Neural cell (in vitro differentiated cells): ENCODE data around the gene SPG11. TPM values are rescaled to one million over a fixed set of nuclear protein-coding genes. Genes with fewer than 3 reads are reported as not detected.

Experiments
- H2AFZ ChIP-seq: fragments of 200-600, 300-800 bp; sonication (generic), shearing (Covaris generic); 2 replicates; pipeline ENCODE4 v1.6.0; 2014; ENCODE audit warnings: low read depth, mild to moderate bottlenecking, antibody characterized with exemption, low read length, moderate library complexity
- H3F3A ChIP-seq: fragments of 200-600 bp; shearing (Covaris generic); 2 replicates; pipeline ENCODE4 v1.6.1; 2016; ENCODE audit warnings: mild to moderate bottlenecking, moderate library complexity, mixed read lengths, antibody characterized with exemption, low read length; ENCODE audit not compliant: insufficient read depth, poor library complexity, severe bottlenecking
- H3K27ac ChIP-seq: fragments of 200-600, 300-800 bp; sonication (generic), shearing (Covaris generic); 2 replicates; pipeline ENCODE4 v1.5.1; 2014; ENCODE audit warnings: mild to moderate bottlenecking, low read length, moderate library complexity
- H3K27me3 ChIP-seq: fragments of 300-800, 200-600 bp; sonication (generic), shearing (Covaris generic); 2 replicates; pipeline ENCODE4 v1.6.0; 2014; ENCODE audit warnings: mild to moderate bottlenecking, low read depth, low read length, moderate library complexity; ENCODE audit not compliant: insufficient read depth
- H3K36me3 ChIP-seq: fragments of 300-800, 200-600 bp; sonication (generic), shearing (Covaris generic); 2 replicates; pipeline ENCODE4 v1.5.1; 2014; ENCODE audit warnings: mild to moderate bottlenecking, antibody characterized with exemption, low read length, moderate library complexity; ENCODE audit not compliant: insufficient read depth
- H3K4me2 ChIP-seq: fragments of 300-800, 200-600 bp; sonication (generic), shearing (Covaris generic); 2 replicates; pipeline ENCODE4 v1.6.0; 2014; ENCODE audit warnings: mild to moderate bottlenecking, low read length
- H3K4me3 ChIP-seq: fragments of 300-800, 200-600 bp; sonication (generic), shearing (Covaris generic); 2 replicates; pipeline ENCODE4 v1.5.1; 2014; ENCODE audit warnings: mild to moderate bottlenecking, low read length, moderate library complexity
- H3K79me2 ChIP-seq: fragments of 200-600 bp; shearing (Covaris generic); replicated peaks from 2 replicates; pipeline ENCODE4 v1.6.0; 2014; ENCODE audit warnings: mild to moderate bottlenecking, low read length, moderate library complexity; ENCODE audit not compliant: insufficient read depth
- H3K9ac ChIP-seq: fragments of 300-800, 200-600 bp; sonication (generic), shearing (Covaris generic); 2 replicates; pipeline ENCODE4 v1.6.1; 2016; ENCODE audit warnings: mild to moderate bottlenecking, low read length, mixed read lengths
- H3K9me2 ChIP-seq: fragments of 200-600 bp; shearing (Covaris generic); 2 replicates; pipeline ENCODE4 v1.6.1; 2016; ENCODE audit warnings: mild to moderate bottlenecking, low read length, mixed read lengths; ENCODE audit not compliant: insufficient read depth
- H3K9me3 ChIP-seq: fragments of 200-600, 300-800 bp; sonication (generic), shearing (Covaris generic); 2 replicates; pipeline ENCODE4 v1.6.1; 2016; ENCODE audit warnings: mild to moderate bottlenecking, mixed run types, low read length, moderate library complexity, mixed read lengths
- H4K20me1 ChIP-seq: fragments of 200-600 bp; shearing (Covaris generic); 2 replicates; pipeline ENCODE4 v1.6.1; 2016; ENCODE audit warnings: mild to moderate bottlenecking, mixed run types; ENCODE audit not compliant: insufficient read depth
- CTCF ChIP-seq: fragments of 450-650 bp; IDR thresholded peaks from 2 replicates; pipeline ENCODE4 v1.5.1; 2014; ENCODE audit warnings: antibody characterized with exemption, mild to moderate bottlenecking, moderate library complexity; ENCODE audit not compliant: poor library complexity, severe bottlenecking
- EP300 ChIP-seq: fragments of 450-650 bp; conservative IDR thresholded peaks from 2 replicates; pipeline ENCODE4 v1.6.1; 2014; ENCODE audit warnings: antibody characterized with exemption, mild to moderate bottlenecking, moderate library complexity; ENCODE audit not compliant: poor library complexity, severe bottlenecking
- EZH2 ChIP-seq: fragments of 200-600, 300-800 bp; shearing (Covaris generic), sonication (generic); IDR thresholded peaks from 2 replicates; pipeline ENCODE4 v1.6.1; 2014; ENCODE audit warnings: antibody characterized with exemption, low read length, borderline replicate concordance, mild to moderate bottlenecking; ENCODE audit not compliant: insufficient read depth, poor library complexity, severe bottlenecking
- MXI1 ChIP-seq: fragments of 450-650 bp; conservative IDR thresholded peaks from 2 replicates; pipeline ENCODE4 v1.6.1; 2014; ENCODE audit warnings: antibody characterized with exemption, mild to moderate bottlenecking; ENCODE audit not compliant: poor library complexity, severe bottlenecking
- POLR2AphosphoS5 ChIP-seq: IDR thresholded peaks from 2 replicates; pipeline ENCODE4 v1.6.1; 2012
- RAD21 ChIP-seq: fragments of 450-650 bp; conservative IDR thresholded peaks from 2 replicates; pipeline ENCODE4 v1.6.1; 2014; ENCODE audit warnings: antibody characterized with exemption, mild to moderate bottlenecking, moderate library complexity
- REST ChIP-seq: IDR thresholded peaks from 2 replicates; pipeline ENCODE4 v1.6.1; 2012; ENCODE audit warnings: borderline replicate concordance
- SMC3 ChIP-seq: fragments of 450-650 bp; conservative IDR thresholded peaks from 2 replicates; pipeline ENCODE4 v1.6.1; 2014; ENCODE audit warnings: antibody characterized with exemption, mild to moderate bottlenecking, moderate library complexity; ENCODE audit not compliant: poor library complexity
- TAF1 ChIP-seq: IDR thresholded peaks from 2 replicates; pipeline ENCODE4 v1.6.1; 2012; ENCODE audit warnings: low read depth
- polyA plus RNA-seq: library from polyadenylated mRNA; depleted of rRNA; stranded (reverse); fragments of >200 nt; gene quantifications from 2 replicates; pipeline ENCODE4 v1.2.3, GENCODE V29; 2014

The SPG11 gene
- polyA plus RNA-seq, 1 donor from 2014 or later = 52.2 TPM

GRCh38 chr15:44661576-44661975 lies 1.9 kb downstream of the SPG11 start:
- no peak overlapping the region for H3K9ac ChIP-seq
- no peaks in the 10 kb centered on the region for H3K27me3 ChIP-seq
- no peaks in the 10 kb centered on the region for H3K9me2 ChIP-seq

GRCh38 chr15:44659056-44659455 lies 4.4 kb downstream of the SPG11 start:
- H3K36me3 ChIP-seq = no peaks in the 10 kb centered on the region
- H3K27me3 ChIP-seq = no peaks in the 10 kb centered on the region
- no peak overlapping the region for H2AFZ ChIP-seq
- no peak overlapping the region for H3K4me3 ChIP-seq
- H3K4me2 ChIP-seq = no peak overlapping the region
- no peak overlapping the region for H3K9ac ChIP-seq
- no peaks in the 10 kb centered on the region for H3K9me2 ChIP-seq
- H3K27ac ChIP-seq = no peak overlapping the region
- no peaks in the 10 kb centered on the region for H3F3A ChIP-seq
- no peaks in the 10 kb centered on the region for H4K20me1 ChIP-seq
- H3K79me2 ChIP-seq = peaks cover 20% of the 10 kb centered on the region
- no peaks in the 10 kb centered on the region for H3K9me3 ChIP-seq
- TF ChIP-seq TAF1 (no peak), REST (no peak), MXI1 (no peak), CTCF (no peak), SMC3 (no peak), POLR2AphosphoS5 (no peak), RAD21 (no peak), EP300 (no peak), EZH2 (no peak)

More at GRCh38 chr15:44661576-44661975, 1.9 kb downstream of the SPG11 start:
- H2AFZ ChIP-seq = no peak overlapping the region
- H3K4me2 ChIP-seq = peak overlapping the region; percentile 26
- no peak overlapping the region for H3K27ac ChIP-seq
- peak overlapping the region; percentile 97 for H3K4me3 ChIP-seq
- H4K20me1 ChIP-seq = no peaks in the 10 kb centered on the region
- H3F3A ChIP-seq = no peaks in the 10 kb centered on the region
- H3K36me3 ChIP-seq = no peaks in the 10 kb centered on the region
- H3K9me3 ChIP-seq = no peaks in the 10 kb centered on the region
- peaks cover 20% of the 10 kb centered on the region for H3K79me2 ChIP-seq
- no peak for TF ChIP-seq RAD21
- no peak for TF ChIP-seq TAF1
- TF ChIP-seq POLR2AphosphoS5 = no peak

- Histone ChIP-seq H3K9me3 (no peaks in the 10 kb centered on the region), H3K36me3 (no peaks in the 10 kb centered on the region), H3K4me2 (no peak overlapping the region), H3K4me3 (no peak overlapping the region), H3K27me3 (no peaks in the 10 kb centered on the region), H4K20me1 (no peaks in the 10 kb centered on the region), H3K9me2 (no peaks in the 10 kb centered on the region), H2AFZ (no peak overlapping the region), H3K79me2 (peaks cover 16% of the 10 kb centered on the region), H3F3A (no peaks in the 10 kb centered on the region), H3K27ac (no peak overlapping the region), H3K9ac (no peak overlapping the region)
- TF ChIP-seq RAD21 (no peak), SMC3 (no peak), CTCF (no peak), TAF1 (no peak), MXI1 (no peak), EZH2 (no peak), POLR2AphosphoS5 (no peak), REST (no peak), EP300 (no peak)
Observed at GRCh38 chr15:44657378-44657777, 6.1 kb downstream of the SPG11 start.
